K562 treated with DMSO at 1 percent for 24 hours (cell line): ENCODE data around the gene RNF125. TPM values are rescaled to one million over a fixed set of nuclear protein-coding genes. Genes with fewer than 3 reads are reported as not detected.

Source experiments
- total RNA-seq: library from RNA; unstranded; fragments of 300-600 nt; gene quantifications from 2 replicates; pipeline ENCODE4 v1.2.3, GENCODE V29; 2022; ENCODE audit warnings: low read depth; ENCODE audit not compliant: insufficient read depth

Gene RNF125
- total RNA-seq, result 0.03 TPM in 1 of 2 replicates, not detected in the other

DNA sequence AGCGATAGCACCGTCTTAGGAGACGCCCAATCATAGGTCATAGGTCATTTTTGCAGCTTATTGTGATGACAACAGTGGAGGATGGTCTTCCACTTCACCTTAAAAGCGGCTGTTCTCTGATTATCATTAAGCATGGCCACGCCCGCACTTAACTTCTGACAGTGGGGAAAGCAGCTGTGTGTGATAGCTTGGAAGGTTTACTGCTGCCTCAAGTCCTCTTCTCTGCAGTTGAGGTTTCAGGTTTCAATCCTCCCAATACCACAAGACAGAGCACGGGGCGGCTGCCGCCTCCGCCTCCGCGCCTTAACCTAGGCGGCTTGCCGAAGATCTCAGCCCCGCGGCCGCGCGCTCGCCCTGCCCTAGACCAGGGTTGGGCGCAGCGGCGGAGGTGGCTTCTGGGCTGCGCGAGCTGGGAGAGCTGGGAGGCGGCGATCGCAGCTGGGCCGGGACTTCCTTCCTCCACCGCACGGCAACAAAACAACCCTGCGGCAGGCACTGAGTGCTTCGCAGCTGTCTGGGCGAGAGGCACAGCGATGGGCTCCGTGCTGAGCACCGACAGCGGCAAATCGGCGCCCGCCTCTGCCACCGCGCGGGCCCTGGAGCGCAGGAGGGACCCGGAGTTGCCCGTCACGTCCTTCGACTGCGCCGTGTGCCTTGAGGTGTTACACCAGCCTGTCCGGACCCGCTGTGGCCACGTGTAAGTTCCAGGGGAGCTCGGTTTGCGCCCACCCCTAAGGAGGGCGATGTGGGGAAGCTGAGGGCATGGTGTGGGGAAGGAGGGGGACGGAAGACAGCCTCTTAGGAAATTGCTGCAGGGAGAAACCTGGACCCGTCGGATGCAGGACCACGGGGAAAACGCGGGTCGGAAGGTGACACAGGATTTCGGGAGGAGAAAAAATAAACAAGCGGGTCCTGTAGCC, at the start of gene RNF125:
Gene RNF125 (plus strand): TSS at position 495 of the 920 bp plus-strand sequence. CDS start 39 bp downstream, at position 534.

DNA sequence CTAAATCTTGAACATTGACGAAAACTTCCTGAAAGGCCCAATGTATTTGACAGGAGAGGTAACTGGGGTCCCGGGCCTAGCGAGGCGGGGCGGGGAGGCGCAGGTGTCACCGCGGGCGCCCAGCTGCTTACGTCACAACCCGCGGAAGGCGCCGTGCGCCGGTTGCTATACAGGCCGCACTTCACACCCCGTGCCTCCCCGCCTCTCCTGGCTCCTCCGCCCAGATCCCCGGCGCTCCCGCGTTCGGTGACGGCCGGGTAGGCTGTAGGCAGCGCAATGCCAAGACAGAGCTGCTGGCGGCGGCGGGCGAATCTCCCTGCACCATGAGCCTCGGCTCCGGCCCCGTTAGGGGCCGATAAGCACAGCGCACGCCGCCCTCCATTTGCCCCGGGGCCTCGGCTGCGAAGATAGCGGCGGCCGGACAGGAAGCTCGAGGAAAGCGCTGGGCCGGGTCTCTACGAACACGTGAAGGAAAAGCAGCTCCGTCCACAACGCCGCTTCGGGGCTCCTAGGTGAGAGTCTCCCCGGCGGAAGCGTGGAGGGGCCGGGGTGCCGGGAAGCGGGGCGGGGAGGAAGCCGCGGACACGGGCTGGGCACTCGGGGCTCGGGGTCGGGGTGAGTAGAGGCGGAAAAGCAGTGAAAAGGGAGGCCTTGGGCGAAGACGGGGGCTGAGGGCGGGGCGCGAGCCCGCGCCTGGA, 73.2 kb downstream of the RNF125 start, which contains the start of gene RNF138:
Gene RNF138 (plus strand): TSS at position 151 of the 698 bp plus-strand sequence. CDS start 903 bp downstream, outside the sequence.

Other genes starting within 250 kb of the RNF125 start
- gene TRAPPC8, start 75.7 kb upstream of the RNF125 start, total RNA-seq, result 21.0 and 21.3 TPM in 2 replicates
- gene RNF138, start 73.0 kb downstream of the RNF125 start, total RNA-seq, result 42.6 and 64.3 TPM in 2 replicates
- gene MEP1B, start 171.2 kb downstream of the RNF125 start, total RNA-seq, result not detected in 2 replicates